PC-3 (cell line): ENCODE results near the gene KHDRBS2.

Experiments
- EZH2 ChIP-seq: fragments of 300-600 bp; sonication (generic); IDR thresholded peaks from one replicate; pipeline ENCODE4 v1.6.1; 2017; ENCODE audit warnings: antibody characterized with exemption, mild to moderate bottlenecking, low read length; ENCODE audit not compliant: unreplicated experiment
- EZH2phosphoT487 ChIP-seq: fragments of 300-600 bp; sonication (generic); IDR thresholded peaks from 2 replicates; pipeline ENCODE4 v1.6.1; 2018; ENCODE audit warnings: mild to moderate bottlenecking, antibody characterized with exemption, low read length, borderline replicate concordance
- TF ChIP-seq, protein P1 (sequence below): fragments of 300-600 bp; sonication (generic); conservative IDR thresholded peaks from 2 replicates; pipeline ENCODE4 v1.5.1; 2017; ENCODE audit warnings: antibody characterized with exemption, low read depth, mild to moderate bottlenecking, low read length

DNA sequence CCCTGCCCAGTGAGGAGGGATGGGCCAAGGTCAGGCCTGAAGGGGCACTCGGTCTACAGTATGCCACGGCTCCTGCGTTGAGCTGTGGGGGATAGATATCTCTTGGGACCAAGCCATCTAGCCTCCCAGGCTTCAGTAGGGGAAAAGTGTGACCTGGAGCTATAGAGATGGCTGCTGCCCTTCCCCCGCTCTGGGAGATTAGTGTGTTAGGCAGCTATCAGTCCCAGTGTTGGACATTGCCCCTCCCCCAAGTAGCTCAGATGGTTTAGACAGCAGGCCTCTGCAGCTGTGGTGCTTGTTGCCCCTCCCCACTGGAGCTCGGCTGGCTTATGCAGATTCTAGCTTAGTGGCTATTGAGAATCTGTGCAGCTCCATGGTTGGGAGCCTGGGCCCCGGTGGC is 56.8 kb downstream of the KHDRBS2 start:
- TF ChIP-seq, protein P1, sequence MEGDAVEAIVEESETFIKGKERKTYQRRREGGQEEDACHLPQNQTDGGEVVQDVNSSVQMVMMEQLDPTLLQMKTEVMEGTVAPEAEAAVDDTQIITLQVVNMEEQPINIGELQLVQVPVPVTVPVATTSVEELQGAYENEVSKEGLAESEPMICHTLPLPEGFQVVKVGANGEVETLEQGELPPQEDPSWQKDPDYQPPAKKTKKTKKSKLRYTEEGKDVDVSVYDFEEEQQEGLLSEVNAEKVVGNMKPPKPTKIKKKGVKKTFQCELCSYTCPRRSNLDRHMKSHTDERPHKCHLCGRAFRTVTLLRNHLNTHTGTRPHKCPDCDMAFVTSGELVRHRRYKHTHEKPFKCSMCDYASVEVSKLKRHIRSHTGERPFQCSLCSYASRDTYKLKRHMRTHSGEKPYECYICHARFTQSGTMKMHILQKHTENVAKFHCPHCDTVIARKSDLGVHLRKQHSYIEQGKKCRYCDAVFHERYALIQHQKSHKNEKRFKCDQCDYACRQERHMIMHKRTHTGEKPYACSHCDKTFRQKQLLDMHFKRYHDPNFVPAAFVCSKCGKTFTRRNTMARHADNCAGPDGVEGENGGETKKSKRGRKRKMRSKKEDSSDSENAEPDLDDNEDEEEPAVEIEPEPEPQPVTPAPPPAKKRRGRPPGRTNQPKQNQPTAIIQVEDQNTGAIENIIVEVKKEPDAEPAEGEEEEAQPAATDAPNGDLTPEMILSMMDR: no peak
- TF ChIP-seq EZH2phosphoT487 (no peak), EZH2 (no peak)
